ENCODE measurements around the gene AUH. TPM values are rescaled to one million over a fixed set of nuclear protein-coding genes. Genes with fewer than 3 reads are reported as not detected.

The AUH gene
- total and polyA plus RNA-seq, 10 of the 15 experiments (the other 5 are each of a cell fraction or from before 2014, with no cell fraction given), result 1.7 to 7.3 (median 4.6) TPM

DNA sequence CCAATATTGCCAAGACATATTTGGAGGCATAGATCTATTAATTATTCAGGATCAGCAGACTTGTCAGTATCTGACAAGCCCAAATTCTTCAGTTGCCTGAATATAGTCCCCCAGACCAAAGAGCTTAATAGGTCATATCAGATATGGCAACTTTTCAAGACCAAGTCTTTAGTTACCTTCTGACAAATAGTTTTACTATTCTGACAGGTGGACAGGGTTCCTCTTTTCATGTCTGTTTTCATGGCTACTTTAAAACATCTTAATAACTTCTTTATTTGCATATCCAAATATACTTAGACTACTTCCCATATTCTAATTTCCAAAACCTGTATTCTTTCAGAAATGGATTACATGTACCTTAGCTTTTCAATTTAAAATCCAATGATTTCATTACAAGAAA, 65.4 kb downstream of the AUH start:
- H3K9me3 ChIP-seq (replicated peaks; ENCODE audit: control insufficient read depth, insufficient read depth, low read length), result no peaks in the 10 kb centered on the region
- no peaks in the 10 kb centered on the region for H3K79me2 ChIP-seq (ENCODE audit: control insufficient read depth, insufficient read depth, low read length)
- ChIA-PET SMC1A (ENCODE audit: uncharacterized antibody, unreplicated experiment) (no interaction called here), RAD21 (ENCODE audit: unreplicated experiment) (no interaction called here), POLR2A (no interaction called here), CTCF (no interaction called here)
- ATAC-seq, result no peak
- in situ Hi-C loops (cut with MboI) (no loop called here), intact Hi-C loops (cut with micrococcal nuclease; ENCODE audit: unreplicated experiment) (no loop called here)
- H3K4me3 ChIP-seq, result no peak overlapping the region
- H3K27ac ChIP-seq (ENCODE audit: control insufficient read depth, insufficient read depth), result no peak overlapping the region
- H3K27me3 ChIP-seq (replicated peaks in 1 of 2; ENCODE audit: control insufficient read depth in 2 of 2, insufficient read depth in 2 of 2, low read length in 1 of 2), result no peaks in the 10 kb centered on the region
- no peak for DNase-seq (ENCODE audit: low read depth, low spot score)
- H4K20me1 ChIP-seq (ENCODE audit: control insufficient read depth, insufficient read depth), result no peaks in the 10 kb centered on the region
- TF ChIP-seq, protein P1, sequence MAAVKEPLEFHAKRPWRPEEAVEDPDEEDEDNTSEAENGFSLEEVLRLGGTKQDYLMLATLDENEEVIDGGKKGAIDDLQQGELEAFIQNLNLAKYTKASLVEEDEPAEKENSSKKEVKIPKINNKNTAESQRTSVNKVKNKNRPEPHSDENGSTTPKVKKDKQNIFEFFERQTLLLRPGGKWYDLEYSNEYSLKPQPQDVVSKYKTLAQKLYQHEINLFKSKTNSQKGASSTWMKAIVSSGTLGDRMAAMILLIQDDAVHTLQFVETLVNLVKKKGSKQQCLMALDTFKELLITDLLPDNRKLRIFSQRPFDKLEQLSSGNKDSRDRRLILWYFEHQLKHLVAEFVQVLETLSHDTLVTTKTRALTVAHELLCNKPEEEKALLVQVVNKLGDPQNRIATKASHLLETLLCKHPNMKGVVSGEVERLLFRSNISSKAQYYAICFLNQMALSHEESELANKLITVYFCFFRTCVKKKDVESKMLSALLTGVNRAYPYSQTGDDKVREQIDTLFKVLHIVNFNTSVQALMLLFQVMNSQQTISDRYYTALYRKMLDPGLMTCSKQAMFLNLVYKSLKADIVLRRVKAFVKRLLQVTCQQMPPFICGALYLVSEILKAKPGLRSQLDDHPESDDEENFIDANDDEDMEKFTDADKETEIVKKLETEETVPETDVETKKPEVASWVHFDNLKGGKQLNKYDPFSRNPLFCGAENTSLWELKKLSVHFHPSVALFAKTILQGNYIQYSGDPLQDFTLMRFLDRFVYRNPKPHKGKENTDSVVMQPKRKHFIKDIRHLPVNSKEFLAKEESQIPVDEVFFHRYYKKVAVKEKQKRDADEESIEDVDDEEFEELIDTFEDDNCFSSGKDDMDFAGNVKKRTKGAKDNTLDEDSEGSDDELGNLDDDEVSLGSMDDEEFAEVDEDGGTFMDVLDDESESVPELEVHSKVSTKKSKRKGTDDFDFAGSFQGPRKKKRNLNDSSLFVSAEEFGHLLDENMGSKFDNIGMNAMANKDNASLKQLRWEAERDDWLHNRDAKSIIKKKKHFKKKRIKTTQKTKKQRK (IDR thresholded peaks at IDR 0.05; ENCODE audit: low read depth, low read length), result no peak
- TF ChIP-seq NFXL1 (IDR thresholded peaks at IDR 0.05; ENCODE audit: borderline replicate concordance), result no peak
- TF ChIP-seq TCF3 (IDR thresholded peaks at IDR 0.05; ENCODE audit: borderline replicate concordance, insufficient read depth, low read depth, low read length), result no peak
- TF ChIP-seq, protein P2, sequence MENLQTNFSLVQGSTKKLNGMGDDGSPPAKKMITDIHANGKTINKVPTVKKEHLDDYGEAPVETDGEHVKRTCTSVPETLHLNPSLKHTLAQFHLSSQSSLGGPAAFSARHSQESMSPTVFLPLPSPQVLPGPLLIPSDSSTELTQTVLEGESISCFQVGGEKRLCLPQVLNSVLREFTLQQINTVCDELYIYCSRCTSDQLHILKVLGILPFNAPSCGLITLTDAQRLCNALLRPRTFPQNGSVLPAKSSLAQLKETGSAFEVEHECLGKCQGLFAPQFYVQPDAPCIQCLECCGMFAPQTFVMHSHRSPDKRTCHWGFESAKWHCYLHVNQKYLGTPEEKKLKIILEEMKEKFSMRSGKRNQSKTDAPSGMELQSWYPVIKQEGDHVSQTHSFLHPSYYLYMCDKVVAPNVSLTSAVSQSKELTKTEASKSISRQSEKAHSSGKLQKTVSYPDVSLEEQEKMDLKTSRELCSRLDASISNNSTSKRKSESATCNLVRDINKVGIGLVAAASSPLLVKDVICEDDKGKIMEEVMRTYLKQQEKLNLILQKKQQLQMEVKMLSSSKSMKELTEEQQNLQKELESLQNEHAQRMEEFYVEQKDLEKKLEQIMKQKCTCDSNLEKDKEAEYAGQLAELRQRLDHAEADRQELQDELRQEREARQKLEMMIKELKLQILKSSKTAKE (IDR thresholded peaks at IDR 0.05; ENCODE audit: low read depth, poor library complexity, severe bottlenecking), result no peak
- no peak for TF ChIP-seq ASH2L (IDR thresholded peaks at IDR 0.05; ENCODE audit: borderline replicate concordance, low read depth)
- TF ChIP-seq HDAC2 (IDR thresholded peaks at IDR 0.05), result no peak
- TF ChIP-seq STAT1 (conservative IDR thresholded peaks at IDR 0.05), result no peak
- TF ChIP-seq, protein P3, sequence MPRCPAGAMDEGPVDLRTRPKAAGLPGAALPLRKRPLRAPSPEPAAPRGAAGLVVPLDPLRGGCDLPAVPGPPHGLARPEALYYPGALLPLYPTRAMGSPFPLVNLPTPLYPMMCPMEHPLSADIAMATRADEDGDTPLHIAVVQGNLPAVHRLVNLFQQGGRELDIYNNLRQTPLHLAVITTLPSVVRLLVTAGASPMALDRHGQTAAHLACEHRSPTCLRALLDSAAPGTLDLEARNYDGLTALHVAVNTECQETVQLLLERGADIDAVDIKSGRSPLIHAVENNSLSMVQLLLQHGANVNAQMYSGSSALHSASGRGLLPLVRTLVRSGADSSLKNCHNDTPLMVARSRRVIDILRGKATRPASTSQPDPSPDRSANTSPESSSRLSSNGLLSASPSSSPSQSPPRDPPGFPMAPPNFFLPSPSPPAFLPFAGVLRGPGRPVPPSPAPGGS (IDR thresholded peaks at IDR 0.05; ENCODE audit: borderline replicate concordance, insufficient read depth, low read depth, low read length, poor library complexity, severe bottlenecking), result no peak
- TF ChIP-seq MTA2 (IDR thresholded peaks at IDR 0.05; ENCODE audit: low read depth), result no peak
- no peak for TF ChIP-seq RAD21 (IDR thresholded peaks at IDR 0.05; ENCODE audit: insufficient read depth, low read depth, low read length)
- no peak for TF ChIP-seq DPF2 (IDR thresholded peaks at IDR 0.05)
- TF ChIP-seq RFX5 (IDR thresholded peaks at IDR 0.05; ENCODE audit: low read depth, low read length), result no peak
- no peak for FAIRE-seq
- H3K4me1 ChIP-seq (ENCODE audit: control insufficient read depth, insufficient read depth, low read length), result no peaks in the 10 kb centered on the region
- BruUV-seq (replicated peaks), result no TSS peak
- no peak overlapping the region for H3K4me2 ChIP-seq (ENCODE audit: control insufficient read depth, insufficient read depth)
- H2AFZ ChIP-seq (ENCODE audit: control insufficient read depth, low read depth, low read length), result no peak overlapping the region
- no peak overlapping the region for H3K9ac ChIP-seq (ENCODE audit: control insufficient read depth, insufficient read depth, low read length)
- H3K36me3 ChIP-seq (ENCODE audit: control insufficient read depth in 2 of 2, insufficient read depth in 2 of 2, low read length in 1 of 2), result peaks cover 0 to 3% of the 10 kb centered on the region in 2 experiments; a peak in 1 of 4 replicates
